ENCODE measurements around the gene MOK. TPM values are rescaled to one million over a fixed set of nuclear protein-coding genes. Genes with fewer than 3 reads are reported as not detected.
A peak's percentile ranks its signal among the peaks of the same experiment; 100 is the strongest.

Gene MOK
- total RNA-seq, 2 donors from 2014 or later, result 60.3 to 102 TPM

DNA sequence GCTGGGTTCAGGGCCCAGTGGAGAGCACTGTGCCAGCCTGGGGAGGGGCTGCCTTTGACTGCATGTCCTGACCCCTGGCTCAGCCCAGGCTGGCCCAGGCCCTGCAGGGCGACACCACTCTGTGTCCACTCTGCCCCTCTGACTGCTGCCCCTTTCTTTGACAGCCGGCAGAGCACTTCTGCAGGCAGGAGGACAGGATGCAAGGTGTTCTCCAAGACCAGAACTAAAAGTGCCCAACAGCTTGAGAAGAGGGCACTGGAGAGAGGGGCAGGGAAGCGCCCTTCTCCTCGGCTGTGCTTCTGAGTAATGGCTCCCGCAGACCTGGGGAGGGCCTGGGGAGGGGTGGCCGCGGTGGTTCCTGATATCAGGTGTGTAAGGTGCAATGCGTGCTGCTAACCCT lies 92.6 kb downstream of the MOK start:
- no peaks in the 10 kb centered on the region for H3K27me3 ChIP-seq (ENCODE audit: control insufficient read depth, insufficient read depth, low read length, poor library complexity, severe bottlenecking)
- no peaks in the 10 kb centered on the region for H3K9me3 ChIP-seq (ENCODE audit: control insufficient read depth, low read length)
- Mint-ChIP-seq H3K4me1 (peaks cover 27% of the 10 kb centered on the region), H3K4me3 (no peak overlapping the region), H3K36me3 (ENCODE audit: low read depth) (peaks cover 19% of the 10 kb centered on the region), H3K27ac (no peak overlapping the region), H3K9me3 (no peaks in the 10 kb centered on the region), H3K27me3 (ENCODE audit: insufficient read depth) (no peaks in the 10 kb centered on the region)
- WGBS, 2 experiments (ENCODE audit: insufficient coverage in 1 of 2, insufficient read length in 1 of 2), result 95 to 98% methylated on average over 6 to 8 of the region's 8 CpGs
- TF ChIP-seq, protein P1, sequence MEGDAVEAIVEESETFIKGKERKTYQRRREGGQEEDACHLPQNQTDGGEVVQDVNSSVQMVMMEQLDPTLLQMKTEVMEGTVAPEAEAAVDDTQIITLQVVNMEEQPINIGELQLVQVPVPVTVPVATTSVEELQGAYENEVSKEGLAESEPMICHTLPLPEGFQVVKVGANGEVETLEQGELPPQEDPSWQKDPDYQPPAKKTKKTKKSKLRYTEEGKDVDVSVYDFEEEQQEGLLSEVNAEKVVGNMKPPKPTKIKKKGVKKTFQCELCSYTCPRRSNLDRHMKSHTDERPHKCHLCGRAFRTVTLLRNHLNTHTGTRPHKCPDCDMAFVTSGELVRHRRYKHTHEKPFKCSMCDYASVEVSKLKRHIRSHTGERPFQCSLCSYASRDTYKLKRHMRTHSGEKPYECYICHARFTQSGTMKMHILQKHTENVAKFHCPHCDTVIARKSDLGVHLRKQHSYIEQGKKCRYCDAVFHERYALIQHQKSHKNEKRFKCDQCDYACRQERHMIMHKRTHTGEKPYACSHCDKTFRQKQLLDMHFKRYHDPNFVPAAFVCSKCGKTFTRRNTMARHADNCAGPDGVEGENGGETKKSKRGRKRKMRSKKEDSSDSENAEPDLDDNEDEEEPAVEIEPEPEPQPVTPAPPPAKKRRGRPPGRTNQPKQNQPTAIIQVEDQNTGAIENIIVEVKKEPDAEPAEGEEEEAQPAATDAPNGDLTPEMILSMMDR (conservative IDR thresholded peaks at IDR 0.05), result no peak
- H3K27ac ChIP-seq (ENCODE audit: low read depth, low read length), result no peak overlapping the region
- peaks cover 40% of the 10 kb centered on the region for H3K36me3 ChIP-seq (ENCODE audit: control insufficient read depth, insufficient read depth, low read length)
- no peak overlapping the region for H3K4me3 ChIP-seq (ENCODE audit: low read length)
- DNase-seq, result peak; percentile 40
- H3K4me1 ChIP-seq (ENCODE audit: control insufficient read depth, insufficient read depth, low read length), result peaks cover 6% of the 10 kb centered on the region
- H3K9ac ChIP-seq (ENCODE audit: extremely low read depth, low read length, poor library complexity, severe bottlenecking), result no peak overlapping the region

DNA sequence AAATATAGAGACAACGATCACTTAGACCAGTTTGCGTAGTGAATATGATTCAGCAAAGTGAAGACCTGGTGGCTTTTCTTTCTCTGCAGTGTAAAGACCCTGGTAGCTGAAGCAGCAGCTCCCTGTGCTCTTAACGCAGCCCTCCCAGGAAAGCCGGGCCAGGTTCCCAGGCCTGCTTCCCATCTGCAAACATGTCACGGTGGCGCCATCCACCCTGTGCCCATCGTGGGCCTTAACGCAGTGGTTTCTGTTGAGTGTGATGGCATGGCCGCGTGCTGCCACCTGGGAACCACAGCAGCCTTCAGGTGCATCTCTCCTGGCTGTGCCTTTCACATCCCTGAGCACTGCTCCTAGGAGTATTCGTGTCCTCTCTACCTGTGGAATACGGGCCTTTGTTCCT lies 93.7 kb downstream of the MOK start:
- no peak overlapping the region for H3K9ac ChIP-seq (ENCODE audit: extremely low read depth, low read length, poor library complexity, severe bottlenecking)
- no peak overlapping the region for H3K27ac ChIP-seq (ENCODE audit: low read depth, low read length)
- H3K36me3 ChIP-seq (ENCODE audit: control insufficient read depth, insufficient read depth, low read length), result peaks cover 33% of the 10 kb centered on the region
- peaks cover 6% of the 10 kb centered on the region for H3K4me1 ChIP-seq (ENCODE audit: control insufficient read depth, insufficient read depth, low read length)
- no peak overlapping the region for H3K4me3 ChIP-seq (ENCODE audit: low read length)
- peak; percentile 29 for DNase-seq
- Mint-ChIP-seq H3K36me3 (ENCODE audit: low read depth) (peaks cover 17% of the 10 kb centered on the region), H3K27ac (no peak overlapping the region), H3K4me1 (peaks cover 22% of the 10 kb centered on the region), H3K4me3 (no peak overlapping the region), H3K27me3 (ENCODE audit: insufficient read depth) (no peaks in the 10 kb centered on the region), H3K9me3 (no peaks in the 10 kb centered on the region)
- 97 to 99% methylated on average over 10 to 12 of the region's 12 CpGs for WGBS, 2 experiments (ENCODE audit: insufficient coverage in 1 of 2, insufficient read length in 1 of 2)
- TF ChIP-seq, protein P1 (conservative IDR thresholded peaks at IDR 0.05), result no peak
- no peaks in the 10 kb centered on the region for H3K27me3 ChIP-seq (ENCODE audit: control insufficient read depth, insufficient read depth, low read length, poor library complexity, severe bottlenecking)
- no peaks in the 10 kb centered on the region for H3K9me3 ChIP-seq (ENCODE audit: control insufficient read depth, low read length)

DNA sequence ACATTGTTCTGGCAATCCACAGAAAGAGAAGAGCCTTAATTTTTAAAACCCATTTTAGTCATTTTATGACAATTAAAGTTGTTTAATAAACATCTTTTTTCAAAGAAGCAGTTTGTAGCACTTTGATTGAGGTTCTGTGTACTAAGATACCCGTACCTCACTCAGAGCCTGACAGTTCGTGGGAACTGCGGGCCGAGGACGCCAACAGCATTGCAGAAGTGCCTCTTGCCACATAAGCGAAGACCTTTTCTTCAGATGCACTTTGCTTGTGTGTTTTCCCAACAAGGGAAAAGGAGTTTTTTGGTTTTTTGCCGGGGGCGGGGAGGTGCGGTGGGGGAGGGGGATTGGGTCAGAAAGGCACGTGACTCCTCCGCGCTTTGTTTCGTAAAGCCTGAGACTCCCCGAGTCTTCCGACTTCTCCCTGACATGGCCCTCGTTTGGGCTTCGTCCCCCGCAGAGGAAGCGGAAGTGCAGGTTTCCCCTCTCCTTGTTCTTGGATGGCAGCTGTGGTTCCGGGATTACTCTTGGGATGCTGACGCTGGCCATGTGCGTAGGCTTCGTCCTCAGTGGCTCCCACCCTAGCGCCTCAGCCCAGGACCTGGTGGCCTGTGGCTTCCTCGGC lies 94.4 kb downstream of the MOK start:
- H3K9me3 Mint-ChIP-seq, result no peaks in the 10 kb centered on the region
- peaks cover 6% of the 10 kb centered on the region for H3K4me1 ChIP-seq (ENCODE audit: control insufficient read depth, insufficient read depth, low read length)
- DNase-seq, result peak; percentile 48
- H3K27ac Mint-ChIP-seq, result no peak overlapping the region
- no peaks in the 10 kb centered on the region for H3K9me3 ChIP-seq (ENCODE audit: control insufficient read depth, low read length)
- H3K27ac ChIP-seq (ENCODE audit: low read depth, low read length), result no peak overlapping the region
- 95 to 97% methylated on average over 23 to 25 of the region's 25 CpGs for WGBS, 2 experiments (ENCODE audit: insufficient coverage in 1 of 2, insufficient read length in 1 of 2)
- H3K4me3 ChIP-seq (ENCODE audit: low read length), result no peak overlapping the region
- H3K9ac ChIP-seq (ENCODE audit: extremely low read depth, low read length, poor library complexity, severe bottlenecking), result no peak overlapping the region
- TF ChIP-seq, protein P1 (conservative IDR thresholded peaks at IDR 0.05), result no peak
- H3K27me3 ChIP-seq (ENCODE audit: control insufficient read depth, insufficient read depth, low read length, poor library complexity, severe bottlenecking), result no peaks in the 10 kb centered on the region
- H3K36me3 Mint-ChIP-seq (ENCODE audit: low read depth), result peaks cover 20% of the 10 kb centered on the region
- peaks cover 39% of the 10 kb centered on the region for H3K36me3 ChIP-seq (ENCODE audit: control insufficient read depth, insufficient read depth, low read length)
- no peak overlapping the region for H3K4me3 Mint-ChIP-seq
- no peaks in the 10 kb centered on the region for H3K27me3 Mint-ChIP-seq (ENCODE audit: insufficient read depth)
- H3K4me1 Mint-ChIP-seq, result peaks cover 15% of the 10 kb centered on the region

Data from endodermal cell (in vitro differentiated cells).